Effector memory CD4-positive, alpha-beta T cell (primary cell): Measurements from ENCODE around the gene JUNB.
A peak's percentile ranks its signal among the peaks of the same experiment; 100 is the strongest.

ENCODE experiments used
- DNase-seq, 3 donors: peaks; one replicate each; pipeline ENCODE4 v3.0.0-alpha.2; 2020
- H3K27ac ChIP-seq: 2 replicates; pipeline ENCODE4 v1.7.0; 2013; ENCODE audit warnings: mild to moderate bottlenecking, low read length, moderate library complexity; ENCODE audit not compliant: insufficient read depth, poor library complexity, severe bottlenecking
- H3K27me3 ChIP-seq: replicated peaks from 2 replicates; pipeline ENCODE4 v1.7.0; 2013; ENCODE audit warnings: mild to moderate bottlenecking, low read length; ENCODE audit not compliant: insufficient read depth, control insufficient read depth, poor library complexity, severe bottlenecking
- H3K36me3 ChIP-seq: 2 replicates; pipeline ENCODE4 v1.7.0; 2013; ENCODE audit warnings: mild to moderate bottlenecking, low read length, moderate library complexity; ENCODE audit not compliant: control insufficient read depth, insufficient read depth
- H3K4me1 ChIP-seq: 2 replicates; pipeline ENCODE4 v1.7.0; 2013; ENCODE audit warnings: low read length, mild to moderate bottlenecking; ENCODE audit not compliant: control insufficient read depth, insufficient read depth, poor library complexity, severe bottlenecking
- H3K4me3 ChIP-seq: 2 replicates; pipeline ENCODE4 v1.7.0; 2013; ENCODE audit warnings: low read length, low read depth, mild to moderate bottlenecking; ENCODE audit not compliant: insufficient read depth, poor library complexity, severe bottlenecking
- H3K9me3 ChIP-seq: 2 replicates; pipeline ENCODE4 v1.7.0; 2013; ENCODE audit warnings: mild to moderate bottlenecking, low read length, moderate library complexity; ENCODE audit not compliant: control insufficient read depth

The JUNB gene

GRCh38 chr19:12833738-12834565 is 42.7 kb downstream of the JUNB start:
- H3K27ac ChIP-seq, result no peak overlapping the region
- peak; percentile 13 to 41 (median 34) for DNase-seq
- peaks cover 85% of the 10 kb centered on the region for H3K27me3 ChIP-seq
- peak overlapping the region; percentile 12 for H3K4me3 ChIP-seq
- peaks cover 28% of the 10 kb centered on the region for H3K4me1 ChIP-seq
- no peaks in the 10 kb centered on the region for H3K9me3 ChIP-seq
- H3K36me3 ChIP-seq, result no peaks in the 10 kb centered on the region

- Histone ChIP-seq H3K27ac (no peak within 1 kb of the TSS), H3K9me3 (no peaks in the 10 kb centered on the region), H3K36me3 (no peaks in the 10 kb centered on the region), H3K4me1 (peaks cover 30% of the 10 kb centered on the region), H3K27me3 (peaks cover 84% of the 10 kb centered on the region), H3K4me3 (peak within 1 kb of the TSS; percentile 12)
- DNase-seq, result no peak
These were observed 43.3 kb downstream of the JUNB start, which contains the start of gene RTBDN for GRCh38 chr19:12834566-12834943. Gene RTBDN, minus strand, starts transcription at chr19:12834579. Its CDS starts 4,600 bp downstream, at chr19:12829979.

DNA sequence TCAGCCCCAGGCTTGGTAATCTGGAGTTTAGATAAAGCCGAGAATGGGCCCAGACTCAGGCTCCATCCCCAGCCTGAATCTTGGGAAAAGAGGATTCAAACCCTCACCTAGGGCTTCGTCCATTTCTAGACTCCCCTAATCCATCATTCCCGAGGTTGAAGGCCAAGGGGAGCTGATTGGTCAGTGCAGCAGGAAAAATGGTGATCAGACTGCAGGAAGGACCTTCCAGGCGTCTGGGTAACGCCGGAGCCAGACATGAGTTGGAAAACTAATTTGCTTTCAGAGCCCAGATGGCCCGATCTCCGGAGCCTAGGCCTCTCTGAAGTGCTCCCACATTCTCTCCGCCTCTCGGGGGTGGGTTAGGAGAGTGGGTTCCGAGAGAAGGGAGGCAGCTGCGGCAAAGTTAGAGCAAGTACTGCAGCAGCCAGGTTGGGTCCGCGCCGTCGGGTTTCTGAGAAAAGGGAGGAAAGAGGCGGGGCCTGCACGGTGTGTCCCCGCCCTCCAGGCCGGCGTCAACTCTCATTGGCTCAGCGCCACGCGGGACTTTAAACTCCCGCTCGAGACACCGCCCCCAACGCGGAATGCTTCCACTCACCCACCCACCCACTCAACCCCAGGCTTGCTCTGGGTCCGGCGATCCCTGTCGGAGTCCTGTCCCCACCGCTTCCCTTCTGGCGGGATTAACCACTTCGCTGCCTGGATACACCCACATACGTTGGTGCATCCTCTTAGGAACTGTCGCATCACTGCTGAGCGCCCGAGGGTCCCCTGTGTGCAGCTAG is 43.9 kb downstream of the JUNB start:
- Histone ChIP-seq H3K27me3 (peaks cover 81% of the 10 kb centered on the region), H3K4me3 (no peak overlapping the region), H3K4me1 (peaks cover 30% of the 10 kb centered on the region), H3K9me3 (no peaks in the 10 kb centered on the region), H3K36me3 (no peaks in the 10 kb centered on the region), H3K27ac (no peak overlapping the region)
- DNase-seq, result no peak

DNA sequence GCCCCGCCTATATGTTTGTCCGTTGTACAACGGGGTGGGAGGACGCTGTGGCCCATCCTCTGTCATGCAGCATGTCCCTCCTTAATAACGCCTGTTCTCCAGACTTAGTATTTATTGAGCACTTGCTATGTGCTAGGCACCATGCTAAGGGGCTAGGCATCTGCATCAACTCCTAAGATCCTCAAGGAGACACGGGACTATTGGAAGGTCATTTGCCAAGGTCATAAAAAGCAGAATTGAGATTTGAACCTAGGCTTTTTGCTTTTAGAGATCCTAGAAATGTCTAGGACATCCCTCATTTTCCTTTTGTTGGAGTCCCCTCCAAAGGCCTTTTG is 45.2 kb downstream of the JUNB start:
- Histone ChIP-seq H3K27me3 (peaks cover 83% of the 10 kb centered on the region), H3K9me3 (no peaks in the 10 kb centered on the region), H3K27ac (no peak overlapping the region), H3K36me3 (no peaks in the 10 kb centered on the region), H3K4me3 (no peak overlapping the region), H3K4me1 (peaks cover 40% of the 10 kb centered on the region)
- DNase-seq, result no peak

GRCh38 chr19:12837225-12837624 is 45.9 kb downstream of the JUNB start:
- Histone ChIP-seq H3K27ac (no peak overlapping the region), H3K36me3 (no peaks in the 10 kb centered on the region), H3K9me3 (no peaks in the 10 kb centered on the region), H3K4me3 (no peak overlapping the region), H3K27me3 (peaks cover 77% of the 10 kb centered on the region), H3K4me1 (peaks cover 38% of the 10 kb centered on the region)
- DNase-seq, result no peak

GRCh38 chr19:12838182-12838885 is 47.0 kb downstream of the JUNB start, which contains the start of gene MAST1:
Gene MAST1, plus strand, starts transcription at chr19:12838515. Its CDS starts 58 bp downstream, at chr19:12838573.
- DNase-seq, result peak; percentile 13 to 36 (median 14)
- Histone ChIP-seq H3K4me3 (peak within 1 kb of the TSS; percentile 32), H3K27ac (no peak within 1 kb of the TSS), H3K9me3 (no peaks in the 10 kb centered on the region), H3K27me3 (peaks cover 69% of the 10 kb centered on the region), H3K36me3 (no peaks in the 10 kb centered on the region), H3K4me1 (peaks cover 29% of the 10 kb centered on the region)

DNA sequence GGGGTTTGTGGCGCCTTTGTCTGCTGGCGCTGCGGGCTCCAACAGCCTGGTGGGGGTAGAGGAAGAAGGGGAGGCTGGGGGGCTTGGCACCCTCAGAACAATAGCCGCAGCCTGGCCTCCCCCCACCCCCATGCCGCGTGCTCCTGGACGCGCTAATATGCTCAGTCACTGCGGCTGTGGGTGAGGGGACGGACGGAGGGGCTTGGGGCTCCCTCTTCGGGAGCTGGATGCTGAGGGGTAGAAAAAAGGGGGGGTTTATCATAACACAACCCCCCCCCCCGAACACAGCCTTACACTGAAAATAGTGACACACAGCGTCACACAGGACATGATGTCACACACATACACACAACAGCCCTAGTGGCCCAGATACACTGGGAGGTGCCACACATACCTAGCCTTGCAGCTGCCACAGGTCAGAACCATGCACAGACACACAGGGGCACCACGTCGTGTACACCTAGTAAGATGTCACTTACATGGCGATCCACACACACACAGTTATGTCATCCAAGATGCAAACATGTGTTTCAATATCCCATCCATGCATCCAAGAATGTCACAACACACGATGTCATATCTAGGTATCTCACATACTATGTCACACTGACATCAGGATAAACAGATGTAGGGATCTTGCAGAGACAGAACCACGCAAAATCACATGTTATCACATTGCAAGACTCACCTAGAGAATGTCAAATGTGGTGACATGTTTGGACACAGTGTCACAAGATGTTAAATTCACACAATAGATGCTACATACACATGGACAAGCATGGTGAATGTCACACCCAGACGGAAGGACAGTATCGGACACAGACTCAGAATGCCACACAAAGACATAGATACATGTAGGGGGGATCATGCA is 47.8 kb downstream of the JUNB start:
- Histone ChIP-seq H3K27ac (no peak overlapping the region), H3K9me3 (no peaks in the 10 kb centered on the region), H3K36me3 (no peaks in the 10 kb centered on the region), H3K27me3 (peaks cover 63% of the 10 kb centered on the region), H3K4me1 (peaks cover 24% of the 10 kb centered on the region), H3K4me3 (peak overlapping the region; percentile 32)
- DNase-seq, result no peak

GRCh38 chr19:12840091-12841079 is 49.1 kb downstream of the JUNB start:
- peak in 2 of 3 donors; percentile 28 to 29 for DNase-seq
- Histone ChIP-seq H3K27ac (no peak overlapping the region), H3K27me3 (peaks cover 50% of the 10 kb centered on the region), H3K36me3 (no peaks in the 10 kb centered on the region), H3K4me1 (peaks cover 18% of the 10 kb centered on the region), H3K9me3 (no peaks in the 10 kb centered on the region), H3K4me3 (no peak overlapping the region)
